A673 (cell line): ENCODE data around the gene ENTHD1. TPM values are rescaled to one million over a fixed set of nuclear protein-coding genes. Genes with fewer than 3 reads are reported as not detected.
A peak's percentile ranks its signal among the peaks of the same experiment; 100 is the strongest.

ENCODE experiments used
- BruUV-seq: library from RNA; stranded (reverse); fragments of 400-500 nt; replicated peaks from 2 replicates; lab custom pipeline; 2021; lab: Mats Ljungman, UMichigan
- CTCF ChIA-PET: fragments of 300-600 bp; sonication (Branson Sonifier 250); formaldehyde crosslinking; loops from one replicate; lab custom pipeline; 2022; ENCODE audit warnings: antibody characterized with exemption; lab: Charles Lee
- POLR2A ChIA-PET: fragments of 300-600 bp; sonication (Branson Sonifier 250); formaldehyde crosslinking; loops from one replicate; lab custom pipeline; 2022; ENCODE audit warnings: antibody characterized with exemption; ENCODE audit not compliant: low non-redundant PET; lab: Charles Lee
- DNase-seq: peaks from one replicate; pipeline ENCODE4 v3.0.0-alpha.2; 2015; ENCODE audit warnings: low spot score
- H3K27ac ChIP-seq: fragments of 200-600 bp; sonication (generic); 2 replicates; pipeline ENCODE4 v1.5.1; 2016; ENCODE audit warnings: mixed run types, low read depth, mild to moderate bottlenecking, mixed read lengths, antibody characterized with exemption, low read length; ENCODE audit not compliant: poor library complexity, severe bottlenecking
- H3K27me3 ChIP-seq: fragments of 200-600 bp; sonication (generic); replicated peaks from 2 replicates; pipeline ENCODE4 v1.6.1; 2017; ENCODE audit warnings: mixed run types, low read depth, mild to moderate bottlenecking, mixed read lengths, antibody characterized with exemption, low read length; ENCODE audit not compliant: insufficient read depth, poor library complexity
- H3K36me3 ChIP-seq: fragments of 200-600 bp; sonication (generic); 2 replicates; pipeline ENCODE4 v1.6.1; 2016; ENCODE audit warnings: mixed run types, mild to moderate bottlenecking, mixed read lengths, antibody characterized with exemption, low read length; ENCODE audit not compliant: insufficient read depth, poor library complexity, severe bottlenecking
- H3K4me1 ChIP-seq: fragments of 200-600 bp; sonication (generic); 2 replicates; pipeline ENCODE4 v1.6.1; 2017; ENCODE audit warnings: mixed run types, mild to moderate bottlenecking, mixed read lengths, antibody characterized with exemption, low read length; ENCODE audit not compliant: insufficient read depth, poor library complexity, severe bottlenecking
- H3K4me3 ChIP-seq: fragments of 200-600 bp; sonication (generic); 2 replicates; pipeline ENCODE4 v1.5.1; 2016; ENCODE audit warnings: low read depth, mixed run types, mild to moderate bottlenecking, mixed read lengths, low read length; ENCODE audit not compliant: poor library complexity, severe bottlenecking
- H3K9me3 ChIP-seq: fragments of 200-600 bp; sonication (generic); 2 replicates; pipeline ENCODE4 v1.6.1; 2016; ENCODE audit warnings: mixed run types, low read depth, mild to moderate bottlenecking, mixed read lengths, antibody characterized with exemption, low read length; ENCODE audit not compliant: poor library complexity, severe bottlenecking
- CTCF ChIP-seq: fragments of 300-800, 200-600 bp; sonication (generic); conservative IDR thresholded peaks from 2 replicates; pipeline ENCODE4 v1.5.1; 2017; ENCODE audit warnings: low read depth, mild to moderate bottlenecking, antibody characterized with exemption, low read length, moderate library complexity, mixed read lengths
- EZH2 ChIP-seq: fragments of 200-600 bp; sonication (generic); IDR thresholded peaks from 2 replicates; pipeline ENCODE4 v1.6.1; 2017; ENCODE audit warnings: borderline replicate concordance, low read depth, mild to moderate bottlenecking, mixed read lengths, antibody characterized with exemption, low read length; ENCODE audit not compliant: poor library complexity, severe bottlenecking
- intact Hi-C: fragments of 100-400 bp; cut with micrococcal nuclease; formaldehyde crosslinking; loops from one replicate; pipeline ENCODE4 v1.10.0; 2022; ENCODE audit not compliant: unreplicated experiment
- total RNA-seq: library from RNA; stranded (reverse); gene quantifications from 2 replicates; pipeline ENCODE4 v1.2.3, GENCODE V29; 2021

The ENTHD1 gene
- total RNA-seq, 1 experiment from 2014 or later = not detected

- Histone ChIP-seq H3K27ac (no peak overlapping the region), H3K9me3 (no peaks in the 10 kb centered on the region), H3K27me3 (no peaks in the 10 kb centered on the region), H3K4me3 (no peak overlapping the region), H3K4me1 (peaks cover 37% of the 10 kb centered on the region), H3K36me3 (no peaks in the 10 kb centered on the region)
- ChIA-PET POLR2A (no interaction called here), CTCF (interaction anchor here (0.6 kb wide), 1 partner anchor 943 kb away, joined by 3 read pairs; no protein-coding TSS in a partner anchor)
- intact Hi-C loops = no loop called here
- no TSS peak for BruUV-seq
- peak; percentile 63 for DNase-seq
- no peak for TF ChIP-seq CTCF
Measured at GRCh38 chr22:39703928-39704639, 189.5 kb downstream of the ENTHD1 start.

GRCh38 chr22:39703091-39703490 is 190.5 kb downstream of the ENTHD1 start:
- ChIA-PET CTCF (no interaction called here), POLR2A (no interaction called here)
- no peak for DNase-seq
- H3K4me3 ChIP-seq = no peak overlapping the region
- no peaks in the 10 kb centered on the region for H3K36me3 ChIP-seq
- no peak overlapping the region for H3K27ac ChIP-seq
- peaks cover 36% of the 10 kb centered on the region for H3K4me1 ChIP-seq
- no TSS peak for BruUV-seq
- TF ChIP-seq CTCF (no peak), EZH2 (no peak)
- intact Hi-C loops = no loop called here
- H3K27me3 ChIP-seq = no peaks in the 10 kb centered on the region
- H3K9me3 ChIP-seq = no peaks in the 10 kb centered on the region

- CTCF ChIA-PET = no interaction called here
- BruUV-seq = no TSS peak
- intact Hi-C loops = no loop called here
- TF ChIP-seq CTCF = no peak
- TF ChIP-seq EZH2 = no peak
- H3K36me3 ChIP-seq = no peaks in the 10 kb centered on the region
- POLR2A ChIA-PET = no interaction called here
- H3K4me3 ChIP-seq = no peak overlapping the region
- no peaks in the 10 kb centered on the region for H3K9me3 ChIP-seq
- no peak for DNase-seq
- no peak overlapping the region for H3K27ac ChIP-seq
- H3K4me1 ChIP-seq = peaks cover 12% of the 10 kb centered on the region
- no peaks in the 10 kb centered on the region for H3K27me3 ChIP-seq
Measured at GRCh38 chr22:39700565-39700964, 193.0 kb downstream of the ENTHD1 start.
